MM.1S (cell line): Measurements from ENCODE around the gene TRPM8.
"Not testable (repeated sequence)": the region's sequence is repeated elsewhere in the genome, so short reads cannot be mapped to it uniquely, and the experiment has no call there.

Experiments
- DNase-seq: peaks from one replicate; pipeline ENCODE4 v3.0.0-alpha.2; 2015
- H2AFZ ChIP-seq: fragments of 300-600 bp; sonication (generic); 2 replicates; pipeline ENCODE4 v1.6.0; 2016; ENCODE audit warnings: antibody characterized with exemption, low read length
- H3F3A ChIP-seq: fragments of 300-600 bp; sonication (generic); 2 replicates; pipeline ENCODE4 v1.6.1; 2016; ENCODE audit warnings: mild to moderate bottlenecking, antibody characterized with exemption, low read length, moderate library complexity, mixed read lengths; ENCODE audit not compliant: insufficient read depth
- H3K27ac ChIP-seq: fragments of 300-600 bp; sonication (generic); 2 replicates; pipeline ENCODE4 v1.5.1; 2016; ENCODE audit warnings: mild to moderate bottlenecking, low read length
- H3K27me3 ChIP-seq: fragments of 300-600 bp; sonication (generic); replicated peaks from 2 replicates; pipeline ENCODE4 v1.6.0; 2016; ENCODE audit warnings: low read length; ENCODE audit not compliant: insufficient read depth
- H3K36me3 ChIP-seq: fragments of 300-600 bp; sonication (generic); replicated peaks from 2 replicates; pipeline ENCODE4 v1.6.1; 2016; ENCODE audit warnings: mild to moderate bottlenecking, low read length, mixed read lengths; ENCODE audit not compliant: insufficient read depth
- H3K4me1 ChIP-seq: fragments of 300-600 bp; sonication (generic); 2 replicates; pipeline ENCODE4 v1.6.1; 2016; ENCODE audit warnings: low read length, mixed read lengths
- H3K4me2 ChIP-seq: fragments of 300-600 bp; sonication (generic); 2 replicates; pipeline ENCODE4 v1.6.0; 2016; ENCODE audit warnings: low read depth, low read length
- H3K4me3 ChIP-seq: fragments of 300-600 bp; sonication (generic); 2 replicates; pipeline ENCODE4 v1.5.1; 2016; ENCODE audit warnings: low read length, mixed read lengths
- H3K79me2 ChIP-seq: fragments of 300-600 bp; sonication (generic); 2 replicates; pipeline ENCODE4 v1.6.1; 2016; ENCODE audit warnings: mixed run types, low read length, mixed read lengths
- H3K9ac ChIP-seq: fragments of 300-600 bp; sonication (generic); 2 replicates; pipeline ENCODE4 v1.6.1; 2016; ENCODE audit warnings: low read length, mixed read lengths
- H3K9me2 ChIP-seq: fragments of 300-600 bp; sonication (generic); replicated peaks from 2 replicates; pipeline ENCODE4 v1.6.1; 2016; ENCODE audit warnings: mild to moderate bottlenecking, low read length, mixed read lengths; ENCODE audit not compliant: insufficient read depth
- H3K9me3 ChIP-seq: fragments of 300-600 bp; sonication (generic); replicated peaks from 2 replicates; pipeline ENCODE4 v1.6.1; 2016; ENCODE audit warnings: mild to moderate bottlenecking, low read length, mixed read lengths; ENCODE audit not compliant: insufficient read depth
- H4K20me1 ChIP-seq: fragments of 300-600 bp; sonication (generic); 2 replicates; pipeline ENCODE4 v1.6.1; 2016; ENCODE audit warnings: mild to moderate bottlenecking, low read length, moderate library complexity, mixed read lengths; ENCODE audit not compliant: insufficient read depth
- EZH2 ChIP-seq: fragments of 300-600 bp; sonication (generic); optimal IDR thresholded peaks from 2 replicates; pipeline ENCODE3; 2017; ENCODE audit warnings: low read depth, mild to moderate bottlenecking, antibody characterized with exemption, low read length, mixed read lengths
- EZH2phosphoT487 ChIP-seq: fragments of 300-600 bp; sonication (generic); IDR thresholded peaks from 2 replicates; pipeline ENCODE4 v1.6.1; 2018; ENCODE audit warnings: antibody characterized with exemption, low read length
- TF ChIP-seq, protein P1 (sequence below): fragments of 300-600 bp; sonication (generic); IDR thresholded peaks from 2 replicates; pipeline ENCODE4 v1.5.1; 2016; ENCODE audit warnings: antibody characterized with exemption, low read length, mixed read lengths

Gene TRPM8

DNA sequence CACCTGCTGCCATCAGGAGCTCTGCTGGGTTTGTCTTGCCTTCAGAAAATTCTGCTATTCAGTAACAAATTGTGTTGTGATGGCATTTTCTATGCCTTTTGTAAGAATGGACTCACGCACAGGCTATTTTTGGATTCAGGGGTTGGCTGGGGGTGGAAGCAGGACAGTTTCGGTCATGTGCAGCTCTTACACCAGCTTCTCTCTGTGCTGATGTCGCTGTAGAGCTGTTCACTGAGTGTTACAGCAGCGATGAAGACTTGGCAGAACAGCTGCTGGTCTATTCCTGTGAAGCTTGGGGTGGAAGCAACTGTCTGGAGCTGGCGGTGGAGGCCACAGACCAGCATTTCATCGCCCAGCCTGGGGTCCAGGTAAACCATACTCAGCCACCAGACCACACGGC is 49.2 kb downstream of the TRPM8 start:
- peaks cover 46% of the 10 kb centered on the region for H3K4me1 ChIP-seq
- no peak overlapping the region for H2AFZ ChIP-seq
- H3K9ac ChIP-seq = peak overlapping the region; percentile 94
- H3K36me3 ChIP-seq = peaks cover 3% of the 10 kb centered on the region; the same call in 1 of the 2 replicates
- peak; percentile 96 for DNase-seq
- H3F3A ChIP-seq = peaks cover 40% of the 10 kb centered on the region
- H4K20me1 ChIP-seq = no peaks in the 10 kb centered on the region
- peak overlapping the region; percentile 99 for H3K27ac ChIP-seq
- H3K9me3 ChIP-seq = no peaks in the 10 kb centered on the region
- H3K9me2 ChIP-seq = no peaks in the 10 kb centered on the region
- H3K4me3 ChIP-seq = peak overlapping the region; percentile 64
- no peak for TF ChIP-seq EZH2
- TF ChIP-seq, protein P1, sequence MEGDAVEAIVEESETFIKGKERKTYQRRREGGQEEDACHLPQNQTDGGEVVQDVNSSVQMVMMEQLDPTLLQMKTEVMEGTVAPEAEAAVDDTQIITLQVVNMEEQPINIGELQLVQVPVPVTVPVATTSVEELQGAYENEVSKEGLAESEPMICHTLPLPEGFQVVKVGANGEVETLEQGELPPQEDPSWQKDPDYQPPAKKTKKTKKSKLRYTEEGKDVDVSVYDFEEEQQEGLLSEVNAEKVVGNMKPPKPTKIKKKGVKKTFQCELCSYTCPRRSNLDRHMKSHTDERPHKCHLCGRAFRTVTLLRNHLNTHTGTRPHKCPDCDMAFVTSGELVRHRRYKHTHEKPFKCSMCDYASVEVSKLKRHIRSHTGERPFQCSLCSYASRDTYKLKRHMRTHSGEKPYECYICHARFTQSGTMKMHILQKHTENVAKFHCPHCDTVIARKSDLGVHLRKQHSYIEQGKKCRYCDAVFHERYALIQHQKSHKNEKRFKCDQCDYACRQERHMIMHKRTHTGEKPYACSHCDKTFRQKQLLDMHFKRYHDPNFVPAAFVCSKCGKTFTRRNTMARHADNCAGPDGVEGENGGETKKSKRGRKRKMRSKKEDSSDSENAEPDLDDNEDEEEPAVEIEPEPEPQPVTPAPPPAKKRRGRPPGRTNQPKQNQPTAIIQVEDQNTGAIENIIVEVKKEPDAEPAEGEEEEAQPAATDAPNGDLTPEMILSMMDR = peak; percentile 18
- no peaks in the 10 kb centered on the region for H3K27me3 ChIP-seq
- peak overlapping the region; percentile 96 for H3K4me2 ChIP-seq
- H3K79me2 ChIP-seq = peaks cover 31% of the 10 kb centered on the region

GRCh38 chr2:233967164-233967563 is 50.0 kb downstream of the TRPM8 start:
- Histone ChIP-seq H3K4me3 (peak overlapping the region; percentile 64), H3K9me2 (no peaks in the 10 kb centered on the region), H2AFZ (no peak overlapping the region), H3K27me3 (no peaks in the 10 kb centered on the region), H3F3A (peaks cover 40% of the 10 kb centered on the region), H3K9me3 (no peaks in the 10 kb centered on the region), H3K79me2 (peaks cover 32% of the 10 kb centered on the region), H3K4me1 (peaks cover 46% of the 10 kb centered on the region), H3K27ac (peak overlapping the region; percentile 99), H4K20me1 (no peaks in the 10 kb centered on the region), H3K36me3 (peaks cover 3% of the 10 kb centered on the region; the same call in 1 of the 2 replicates), H3K4me2 (peak overlapping the region; percentile 96), H3K9ac (peak overlapping the region; percentile 94)
- DNase-seq = peak; percentile 87
- no peak for TF ChIP-seq EZH2phosphoT487
- TF ChIP-seq, protein P1 = no peak
- TF ChIP-seq EZH2 = no peak

GRCh38 chr2:233968556-233968955 is 51.4 kb downstream of the TRPM8 start:
- peak; percentile 81 for DNase-seq
- Histone ChIP-seq H3K4me1 (peaks cover 46% of the 10 kb centered on the region), H3K27me3 (no peaks in the 10 kb centered on the region), H3K4me2 (peak overlapping the region; percentile 96), H3K27ac (peak overlapping the region; percentile 99), H3F3A (peaks cover 40% of the 10 kb centered on the region), H3K9me2 (no peaks in the 10 kb centered on the region), H3K9ac (peak overlapping the region; percentile 94), H3K36me3 (peaks cover 3% of the 10 kb centered on the region; the same call in 1 of the 2 replicates), H4K20me1 (no peaks in the 10 kb centered on the region), H3K79me2 (peaks cover 38% of the 10 kb centered on the region), H2AFZ (peak overlapping the region; percentile 18; the same call in 1 of the 2 replicates), H3K9me3 (no peaks in the 10 kb centered on the region), H3K4me3 (peak overlapping the region; percentile 64)
- TF ChIP-seq EZH2 (no peak), EZH2phosphoT487 (no peak)
- TF ChIP-seq, protein P1 = no peak

GRCh38 chr2:233972460-233972859 is 55.3 kb downstream of the TRPM8 start:
- H3K4me3 ChIP-seq, H4K20me1 ChIP-seq, H3K4me2 ChIP-seq, H3K9ac ChIP-seq, DNase-seq, H2AFZ ChIP-seq, H3K27me3 ChIP-seq, H3K36me3 ChIP-seq, H3K9me2 ChIP-seq, H3K27ac ChIP-seq, H3K9me3 ChIP-seq: not testable (repeated sequence)
- Histone ChIP-seq H3K79me2 (peaks cover 61% of the 10 kb centered on the region), H3F3A (peaks cover 17% of the 10 kb centered on the region), H3K4me1 (peaks cover 27% of the 10 kb centered on the region)
